A673 (cell line): ENCODE measurements around the gene RGMA. TPM values are rescaled to one million over a fixed set of nuclear protein-coding genes. Genes with fewer than 3 reads are reported as not detected.

Experiments
- BruUV-seq: library from RNA; stranded (reverse); fragments of 400-500 nt; replicated peaks from 2 replicates; lab custom pipeline; 2021; lab: Mats Ljungman, UMichigan
- CTCF ChIA-PET: fragments of 300-600 bp; sonication (Branson Sonifier 250); formaldehyde crosslinking; loops from one replicate; lab custom pipeline; 2022; ENCODE audit warnings: antibody characterized with exemption; lab: Charles Lee
- POLR2A ChIA-PET: fragments of 300-600 bp; sonication (Branson Sonifier 250); formaldehyde crosslinking; loops from one replicate; lab custom pipeline; 2022; ENCODE audit warnings: antibody characterized with exemption; ENCODE audit not compliant: low non-redundant PET; lab: Charles Lee
- DNase-seq: peaks from one replicate; pipeline ENCODE4 v3.0.0-alpha.2; 2015; ENCODE audit warnings: low spot score
- H3K27ac ChIP-seq: fragments of 200-600 bp; sonication (generic); 2 replicates; pipeline ENCODE4 v1.5.1; 2016; ENCODE audit warnings: mixed run types, low read depth, mild to moderate bottlenecking, mixed read lengths, antibody characterized with exemption, low read length; ENCODE audit not compliant: poor library complexity, severe bottlenecking
- H3K27me3 ChIP-seq: fragments of 200-600 bp; sonication (generic); replicated peaks from 2 replicates; pipeline ENCODE4 v1.6.1; 2017; ENCODE audit warnings: mixed run types, low read depth, mild to moderate bottlenecking, mixed read lengths, antibody characterized with exemption, low read length; ENCODE audit not compliant: insufficient read depth, poor library complexity
- H3K36me3 ChIP-seq: fragments of 200-600 bp; sonication (generic); 2 replicates; pipeline ENCODE4 v1.6.1; 2016; ENCODE audit warnings: mixed run types, mild to moderate bottlenecking, mixed read lengths, antibody characterized with exemption, low read length; ENCODE audit not compliant: insufficient read depth, poor library complexity, severe bottlenecking
- H3K4me1 ChIP-seq: fragments of 200-600 bp; sonication (generic); 2 replicates; pipeline ENCODE4 v1.6.1; 2017; ENCODE audit warnings: mixed run types, mild to moderate bottlenecking, mixed read lengths, antibody characterized with exemption, low read length; ENCODE audit not compliant: insufficient read depth, poor library complexity, severe bottlenecking
- H3K4me3 ChIP-seq: fragments of 200-600 bp; sonication (generic); 2 replicates; pipeline ENCODE4 v1.5.1; 2016; ENCODE audit warnings: low read depth, mixed run types, mild to moderate bottlenecking, mixed read lengths, low read length; ENCODE audit not compliant: poor library complexity, severe bottlenecking
- H3K9me3 ChIP-seq: fragments of 200-600 bp; sonication (generic); 2 replicates; pipeline ENCODE4 v1.6.1; 2016; ENCODE audit warnings: mixed run types, low read depth, mild to moderate bottlenecking, mixed read lengths, antibody characterized with exemption, low read length; ENCODE audit not compliant: poor library complexity, severe bottlenecking
- CTCF ChIP-seq: fragments of 300-800, 200-600 bp; sonication (generic); conservative IDR thresholded peaks from 2 replicates; pipeline ENCODE4 v1.5.1; 2017; ENCODE audit warnings: low read depth, mild to moderate bottlenecking, antibody characterized with exemption, low read length, moderate library complexity, mixed read lengths
- EZH2 ChIP-seq: fragments of 200-600 bp; sonication (generic); IDR thresholded peaks from 2 replicates; pipeline ENCODE4 v1.6.1; 2017; ENCODE audit warnings: borderline replicate concordance, low read depth, mild to moderate bottlenecking, mixed read lengths, antibody characterized with exemption, low read length; ENCODE audit not compliant: poor library complexity, severe bottlenecking
- intact Hi-C: fragments of 100-400 bp; cut with micrococcal nuclease; formaldehyde crosslinking; loops from one replicate; pipeline ENCODE4 v1.10.0; 2022; ENCODE audit not compliant: unreplicated experiment
- total RNA-seq: library from RNA; stranded (reverse); gene quantifications from 2 replicates; pipeline ENCODE4 v1.2.3, GENCODE V29; 2021

The RGMA gene
- total RNA-seq, 1 experiment from 2014 or later = 5.0 TPM

DNA sequence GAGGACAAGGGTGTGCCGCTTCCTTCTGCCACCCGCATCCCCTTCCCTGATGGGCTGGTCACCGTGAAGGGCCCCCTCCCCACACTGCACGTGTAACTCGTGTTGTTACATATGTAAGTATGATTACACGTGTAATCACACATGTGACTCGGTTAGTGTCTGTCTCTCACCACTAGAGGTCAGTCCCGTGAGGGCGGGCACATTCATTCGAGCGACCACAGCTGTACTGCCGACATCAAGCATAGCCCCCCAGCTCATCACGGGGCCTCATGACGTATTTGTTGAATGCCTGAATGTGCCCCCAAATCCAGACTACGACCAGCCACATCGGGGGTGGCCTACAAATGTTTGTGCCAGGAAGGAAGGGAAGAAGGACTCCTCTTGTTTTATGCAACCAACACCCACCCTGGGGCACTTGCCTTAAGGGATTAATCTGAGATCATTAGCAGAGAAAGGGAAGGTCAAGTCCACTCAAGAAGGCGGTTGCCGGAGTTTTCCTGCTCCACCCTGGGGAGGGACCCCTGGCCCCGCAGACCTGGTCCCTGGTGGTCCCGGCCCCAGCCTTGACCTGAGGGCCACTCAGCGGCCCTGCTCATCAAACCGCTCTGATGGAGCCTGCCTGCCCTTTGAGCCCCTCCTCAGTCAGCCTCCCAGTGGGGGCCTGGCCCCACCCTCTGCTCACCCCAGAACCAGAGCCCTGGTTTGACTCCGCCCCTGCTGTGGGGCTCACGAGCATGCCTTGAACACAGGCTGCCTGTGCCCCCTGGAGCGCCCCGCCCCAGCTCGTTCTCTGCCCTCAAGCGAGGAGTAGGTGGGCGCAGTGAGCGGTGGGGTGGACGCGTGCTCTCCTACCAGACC lies 52.8 kb downstream of the RGMA start:
- TF ChIP-seq CTCF (peak; percentile 87), EZH2 (no peak)
- ChIA-PET CTCF (interaction anchor here (0.5 to 1.4 kb wide), 5 partner anchors 51 to 1290 kb away, joined by 3 to 15 read pairs (median 5); no protein-coding TSS in a partner anchor), POLR2A (no interaction called here)

GRCh38 chr15:93035092-93035915 lies 53.7 kb downstream of the RGMA start:
- TF ChIP-seq CTCF = no peak
- no peak for TF ChIP-seq EZH2
- H3K27ac ChIP-seq = no peak overlapping the region
- H3K4me3 ChIP-seq = no peak overlapping the region
- BruUV-seq = no TSS peak
- no peaks in the 10 kb centered on the region for H3K27me3 ChIP-seq
- no peaks in the 10 kb centered on the region for H3K36me3 ChIP-seq
- CTCF ChIA-PET = interaction anchor here (0.5 to 1.4 kb wide), 6 partner anchors 52 to 1291 kb away, joined by 3 to 15 read pairs (median 4); no protein-coding TSS in a partner anchor
- intact Hi-C loops = no loop called here
- no peak for DNase-seq
- H3K4me1 ChIP-seq = peaks cover under 1% of the 10 kb centered on the region
- no peaks in the 10 kb centered on the region for H3K9me3 ChIP-seq
- POLR2A ChIA-PET = no interaction called here

More for the DNA sequence above, 52.8 kb downstream of the RGMA start:
- Histone ChIP-seq H3K27ac (no peak overlapping the region), H3K4me3 (no peak overlapping the region), H3K9me3 (no peaks in the 10 kb centered on the region), H3K36me3 (no peaks in the 10 kb centered on the region), H3K4me1 (no peaks in the 10 kb centered on the region), H3K27me3 (no peaks in the 10 kb centered on the region)
- DNase-seq = peak; percentile 72
- intact Hi-C loops = no loop called here
- BruUV-seq = no TSS peak

GRCh38 chr15:93034512-93034911 lies 54.5 kb downstream of the RGMA start:
- CTCF ChIA-PET = interaction anchor here (1.0 kb wide), 1 partner anchor 1085 kb away, joined by 3 read pairs; no protein-coding TSS in a partner anchor
- BruUV-seq = no TSS peak
- Histone ChIP-seq H3K27me3 (no peaks in the 10 kb centered on the region), H3K36me3 (no peaks in the 10 kb centered on the region), H3K9me3 (no peaks in the 10 kb centered on the region), H3K4me1 (peaks cover 7% of the 10 kb centered on the region), H3K4me3 (no peak overlapping the region), H3K27ac (no peak overlapping the region)
- DNase-seq = no peak
- intact Hi-C loops = loop anchor here (5.0 kb wide), 1 partner anchor 53 kb away; the partner anchor contains the start of gene RGMA
- TF ChIP-seq EZH2 (no peak), CTCF (no peak)
- POLR2A ChIA-PET = no interaction called here
